GM21529 (cell line): ENCODE measurements around the gene SH3GL3.

ENCODE experiments used
- ATAC-seq: cut with Tn5 transposase; IDR thresholded peaks from one replicate; pipeline ENCODE4 v1.9.1; 2021; ENCODE audit not compliant: unreplicated experiment

Gene SH3GL3

GRCh38 chr15:83503595-83504364 lies 56.6 kb downstream of the SH3GL3 start:
- no peak for ATAC-seq

- no peak for ATAC-seq
Measured at GRCh38 chr15:83504365-83504764, 57.2 kb downstream of the SH3GL3 start.

DNA sequence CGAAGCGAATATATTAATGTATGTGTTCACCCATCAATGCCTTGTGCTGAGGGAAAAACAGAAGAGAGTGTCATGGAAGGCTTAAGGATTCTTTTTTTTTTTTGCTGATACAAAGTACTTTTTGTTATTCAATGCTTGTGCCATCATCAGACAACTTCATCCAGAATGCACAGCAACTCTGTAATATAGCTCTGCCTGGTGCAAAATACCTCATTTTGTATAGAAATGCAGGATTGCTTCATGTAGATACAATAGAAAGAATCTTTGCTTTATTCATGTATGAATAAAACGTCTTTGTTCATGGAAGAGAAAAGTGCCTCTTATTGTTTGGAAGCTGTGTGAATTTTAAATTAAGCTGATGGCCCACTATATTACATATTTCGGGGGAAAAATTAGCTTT lies 62.9 kb downstream of the SH3GL3 start:
- ATAC-seq: no peak

GRCh38 chr15:83512459-83512858 lies 65.3 kb downstream of the SH3GL3 start:
- ATAC-seq: no peak

- ATAC-seq: no peak
Measured at GRCh38 chr15:83514584-83514983, 67.4 kb downstream of the SH3GL3 start.

DNA sequence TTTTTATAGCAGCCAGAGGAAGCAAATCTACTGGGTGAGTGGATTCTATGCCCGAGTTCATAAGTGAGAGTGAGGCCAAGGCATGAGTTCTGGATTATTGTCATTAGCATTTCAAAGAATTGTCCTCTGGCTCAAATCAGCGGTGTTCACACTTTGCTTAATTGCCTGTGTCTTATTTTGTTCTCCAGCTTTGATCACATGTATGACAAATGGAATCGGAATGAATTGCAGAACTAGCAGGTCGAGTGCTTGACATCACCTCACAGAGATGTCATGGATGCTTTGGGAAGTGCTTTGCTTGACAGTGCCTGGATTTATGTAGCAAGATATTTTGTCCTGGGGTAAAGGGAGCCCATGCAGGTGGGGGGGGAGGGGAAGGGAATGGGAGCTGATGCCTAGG lies 68.0 kb downstream of the SH3GL3 start:
- no peak for ATAC-seq

- ATAC-seq: no peak
Measured at GRCh38 chr15:83516935-83517334, 69.8 kb downstream of the SH3GL3 start.

DNA sequence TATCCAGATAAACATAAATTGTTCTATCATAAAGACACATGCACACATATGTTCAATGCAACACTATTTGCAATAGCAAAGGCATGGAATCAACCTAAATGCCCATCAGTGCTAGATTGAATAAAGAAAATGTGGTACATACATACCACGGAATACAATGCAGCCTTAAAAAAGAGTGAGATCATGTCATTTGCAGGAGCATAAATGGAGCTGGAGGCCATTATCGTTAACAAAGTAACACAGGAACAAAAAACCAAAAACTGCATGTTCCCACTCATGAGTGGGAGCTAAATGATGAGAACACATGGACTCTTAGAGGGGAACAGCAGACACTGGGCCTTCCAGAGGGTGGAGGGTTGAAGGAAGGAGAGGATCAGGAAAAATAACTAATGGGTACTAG lies 79.2 kb downstream of the SH3GL3 start:
- ATAC-seq: no peak

DNA sequence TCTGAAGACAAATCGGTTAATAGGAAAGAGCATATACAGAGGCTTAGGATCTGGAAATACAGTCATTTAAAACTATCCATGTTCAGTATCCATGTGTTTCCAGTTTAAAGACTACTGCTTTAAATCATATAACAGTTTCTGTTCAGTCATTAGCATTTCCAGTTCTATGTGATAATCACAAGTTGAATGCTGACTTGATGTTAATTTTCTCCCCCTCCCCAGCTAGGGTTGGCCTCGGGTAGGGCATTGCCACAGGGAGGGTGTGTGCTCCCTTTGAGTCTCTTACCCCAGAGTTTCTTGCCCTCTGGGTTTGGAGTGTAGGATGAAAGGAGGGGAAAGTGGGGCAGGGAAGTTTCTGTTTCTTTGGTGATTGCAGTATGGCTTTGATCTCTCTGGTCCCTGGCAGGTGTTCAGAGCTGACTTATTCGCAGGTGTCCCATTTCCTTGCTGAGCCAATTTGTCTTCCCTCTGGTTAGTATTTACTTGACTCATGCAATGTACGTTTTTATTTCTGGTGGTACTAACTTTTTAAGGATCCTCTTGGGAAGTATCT lies 86.3 kb downstream of the SH3GL3 start:
- no peak for ATAC-seq

GRCh38 chr15:83537606-83538005 lies 90.5 kb downstream of the SH3GL3 start:
- ATAC-seq: no peak

DNA sequence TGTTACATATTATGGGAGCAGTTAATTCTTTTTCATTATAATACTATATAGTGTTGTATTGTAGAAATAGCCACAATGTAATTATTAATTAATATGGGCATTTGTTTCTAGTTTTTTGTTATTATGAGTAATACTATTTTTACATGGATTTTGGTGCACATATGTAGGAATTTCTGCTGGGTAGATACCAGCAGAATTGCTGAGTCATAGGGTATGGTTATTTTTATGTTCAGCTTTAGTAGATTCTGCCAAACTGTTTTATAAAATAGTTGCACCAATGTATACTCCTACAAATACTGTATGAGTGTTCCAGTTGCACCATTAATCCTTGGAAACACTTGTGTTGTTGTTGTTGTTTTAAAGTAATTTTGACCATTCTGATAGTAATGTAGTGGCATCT lies 91.5 kb downstream of the SH3GL3 start:
- ATAC-seq: no peak

DNA sequence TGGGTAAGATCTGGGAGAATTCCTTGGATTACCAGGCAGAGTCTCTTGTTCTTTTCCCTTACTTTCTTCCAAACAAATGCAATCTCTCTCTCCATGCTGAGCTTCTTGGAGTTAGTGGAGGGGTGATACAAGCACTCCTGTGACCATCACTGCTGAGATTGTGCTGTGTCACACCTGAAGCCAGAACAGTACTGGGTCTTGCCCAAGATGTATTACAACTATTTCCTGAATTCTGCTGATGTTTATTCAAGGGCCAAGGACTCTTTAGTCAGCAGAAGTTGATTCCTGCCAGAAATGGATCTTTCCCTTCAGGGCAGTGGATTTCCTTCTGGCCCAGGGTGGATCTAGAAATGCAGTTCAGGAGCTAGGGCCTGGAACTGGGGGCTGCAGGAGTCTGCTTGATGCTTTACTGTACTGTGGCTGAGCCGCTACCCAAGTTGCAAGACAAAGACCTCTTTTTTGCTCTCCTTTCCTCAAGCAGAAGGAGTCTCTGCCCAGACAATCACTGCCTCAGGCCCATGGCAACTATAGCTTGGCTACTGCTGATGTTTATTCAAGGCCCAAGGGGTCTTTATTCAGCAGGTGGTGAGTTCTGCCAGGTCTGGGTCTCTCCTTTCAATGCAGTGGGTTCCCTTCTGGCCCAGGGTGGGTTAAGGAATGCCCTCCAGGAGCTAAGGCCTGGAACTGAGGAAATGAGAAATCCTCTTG lies 98.8 kb downstream of the SH3GL3 start:
- no peak for ATAC-seq

GRCh38 chr15:83546512-83546888 lies 99.4 kb downstream of the SH3GL3 start:
- ATAC-seq: no peak

GRCh38 chr15:83547168-83547567 lies 100.0 kb downstream of the SH3GL3 start:
- no peak for ATAC-seq

- ATAC-seq: no peak
Measured at GRCh38 chr15:83549623-83550022, 102.5 kb downstream of the SH3GL3 start.

DNA sequence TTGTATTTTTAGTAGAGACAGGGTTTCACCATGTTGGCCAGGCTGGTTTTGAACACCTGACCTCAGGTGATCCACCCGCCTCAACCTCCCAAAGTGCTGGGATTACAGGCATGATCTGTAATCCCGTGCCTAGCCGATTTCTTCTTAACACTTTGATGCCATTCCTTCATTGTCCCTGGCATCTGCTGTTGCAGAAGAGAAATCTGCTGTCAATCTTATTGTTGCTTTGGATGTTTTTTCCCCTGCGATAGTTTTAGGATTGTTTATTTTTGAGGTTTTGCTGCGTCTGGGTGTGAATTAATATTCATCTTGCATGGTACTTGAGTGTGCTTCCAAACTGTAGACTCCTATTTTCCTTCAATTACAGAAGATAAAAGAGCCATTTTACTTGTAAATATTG lies 107.4 kb downstream of the SH3GL3 start:
- no peak for ATAC-seq

GRCh38 chr15:83555383-83555782 lies 108.2 kb downstream of the SH3GL3 start:
- ATAC-seq: no peak

- ATAC-seq: no peak
Measured at GRCh38 chr15:83556068-83556467, 108.9 kb downstream of the SH3GL3 start.

GRCh38 chr15:83556754-83557153 lies 109.6 kb downstream of the SH3GL3 start:
- ATAC-seq: no peak

GRCh38 chr15:83558146-83558545 lies 111.0 kb downstream of the SH3GL3 start:
- no peak for ATAC-seq

GRCh38 chr15:83559310-83559966 lies 112.3 kb downstream of the SH3GL3 start:
- no peak for ATAC-seq

- no peak for ATAC-seq
Measured at GRCh38 chr15:83561661-83562060, 114.5 kb downstream of the SH3GL3 start.
